Measurements from ENCODE around the gene OLFML3.
"Not testable (repeated sequence)": the region's sequence is repeated elsewhere in the genome, so short reads cannot be mapped to it uniquely, and the experiment has no call there.

The OLFML3 gene

DNA sequence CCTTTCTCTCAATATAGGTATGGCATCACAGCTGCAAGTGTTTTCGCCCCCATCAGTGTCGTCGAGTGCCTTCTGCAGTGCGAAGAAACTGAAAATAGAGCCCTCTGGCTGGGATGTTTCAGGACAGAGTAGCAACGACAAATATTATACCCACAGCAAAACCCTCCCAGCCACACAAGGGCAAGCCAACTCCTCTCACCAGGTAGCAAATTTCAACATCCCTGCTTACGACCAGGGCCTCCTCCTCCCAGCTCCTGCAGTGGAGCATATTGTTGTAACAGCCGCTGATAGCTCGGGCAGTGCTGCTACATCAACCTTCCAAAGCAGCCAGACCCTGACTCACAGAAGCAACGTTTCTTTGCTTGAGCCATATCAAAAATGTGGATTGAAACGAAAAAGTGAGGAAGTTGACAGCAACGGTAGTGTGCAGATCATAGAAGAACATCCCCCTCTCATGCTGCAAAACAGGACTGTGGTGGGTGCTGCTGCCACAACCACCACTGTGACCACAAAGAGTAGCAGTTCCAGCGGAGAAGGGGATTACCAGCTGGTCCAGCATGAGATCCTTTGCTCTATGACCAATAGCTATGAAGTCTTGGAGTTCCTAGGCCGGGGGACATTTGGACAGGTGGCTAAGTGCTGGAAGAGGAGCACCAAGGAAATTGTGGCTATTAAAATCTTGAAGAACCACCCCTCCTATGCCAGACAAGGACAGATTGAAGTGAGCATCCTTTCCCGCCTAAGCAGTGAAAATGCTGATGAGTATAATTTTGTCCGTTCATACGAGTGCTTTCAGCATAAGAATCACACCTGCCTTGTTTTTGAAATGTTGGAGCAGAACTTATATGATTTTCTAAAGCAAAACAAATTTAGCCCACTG lies 38.7 kb upstream of the OLFML3 start:
- Histone ChIP-seq H3K4me1 (ENCODE audit: insufficient read depth, low read length) (no peaks in the 10 kb centered on the region), H3K9me3 (ENCODE audit: insufficient read depth, low read depth, low read length) (no peaks in the 10 kb centered on the region), H3K9ac (ENCODE audit: low read depth, low read length) (no peak overlapping the region), H3K27ac (ENCODE audit: low read length) (no peak overlapping the region), H3K27me3 (ENCODE audit: insufficient read depth, low read length) (no peaks in the 10 kb centered on the region), H3K4me3 (ENCODE audit: low read length) (no peak overlapping the region), H3K36me3 (ENCODE audit: insufficient read depth, low read depth, low read length) (peaks cover 29% of the 10 kb centered on the region)

DNA sequence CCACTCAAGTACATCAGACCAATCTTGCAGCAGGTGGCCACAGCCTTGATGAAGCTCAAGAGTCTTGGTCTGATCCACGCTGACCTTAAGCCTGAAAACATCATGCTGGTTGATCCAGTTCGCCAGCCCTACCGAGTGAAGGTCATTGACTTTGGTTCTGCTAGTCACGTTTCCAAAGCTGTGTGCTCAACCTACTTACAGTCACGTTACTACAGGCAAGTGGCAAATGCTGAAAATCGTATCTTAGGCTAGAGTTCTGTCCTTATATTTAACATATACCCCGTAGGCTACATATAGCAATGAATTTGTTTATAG lies 38.1 kb upstream of the OLFML3 start:
- H3K4me3 ChIP-seq (ENCODE audit: low read length): no peak overlapping the region
- peaks cover 29% of the 10 kb centered on the region for H3K36me3 ChIP-seq (ENCODE audit: insufficient read depth, low read depth, low read length)
- H3K27me3 ChIP-seq (ENCODE audit: insufficient read depth, low read length): no peaks in the 10 kb centered on the region
- no peaks in the 10 kb centered on the region for H3K9me3 ChIP-seq (ENCODE audit: insufficient read depth, low read depth, low read length)
- H3K9ac ChIP-seq (ENCODE audit: low read depth, low read length): no peak overlapping the region
- no peak overlapping the region for H3K27ac ChIP-seq (ENCODE audit: low read length)
- peaks cover 4% of the 10 kb centered on the region; the same call in 1 of the 2 replicates for H3K4me1 ChIP-seq (ENCODE audit: insufficient read depth, low read length)

DNA sequence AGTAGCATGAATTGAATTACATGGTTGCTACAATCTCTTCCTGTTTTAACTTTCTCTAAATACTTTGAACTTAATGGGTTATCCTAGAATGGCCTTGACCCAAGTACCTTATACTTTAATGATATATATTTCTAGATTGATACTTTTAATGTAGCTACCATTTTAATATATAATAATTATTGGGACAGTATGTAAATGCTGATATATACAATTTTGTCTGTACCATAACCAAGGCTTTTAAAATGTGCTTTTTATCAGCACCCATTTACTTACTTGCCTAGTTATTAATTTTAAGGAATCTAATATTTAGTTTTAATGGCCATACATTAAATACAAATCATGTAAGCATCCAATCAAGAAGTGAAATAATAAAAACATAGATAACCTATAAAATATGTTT lies 36.7 kb upstream of the OLFML3 start:
- no peaks in the 10 kb centered on the region for H3K9me3 ChIP-seq (ENCODE audit: insufficient read depth, low read depth, low read length)
- H3K4me3 ChIP-seq (ENCODE audit: low read length): no peak overlapping the region
- no peak overlapping the region for H3K9ac ChIP-seq (ENCODE audit: low read depth, low read length)
- H3K36me3 ChIP-seq (ENCODE audit: insufficient read depth, low read depth, low read length): peaks cover 29% of the 10 kb centered on the region
- peaks cover 8% of the 10 kb centered on the region; the same call in 1 of the 2 replicates for H3K4me1 ChIP-seq (ENCODE audit: insufficient read depth, low read length)
- no peaks in the 10 kb centered on the region for H3K27me3 ChIP-seq (ENCODE audit: insufficient read depth, low read length)
- no peak overlapping the region for H3K27ac ChIP-seq (ENCODE audit: low read length)

DNA sequence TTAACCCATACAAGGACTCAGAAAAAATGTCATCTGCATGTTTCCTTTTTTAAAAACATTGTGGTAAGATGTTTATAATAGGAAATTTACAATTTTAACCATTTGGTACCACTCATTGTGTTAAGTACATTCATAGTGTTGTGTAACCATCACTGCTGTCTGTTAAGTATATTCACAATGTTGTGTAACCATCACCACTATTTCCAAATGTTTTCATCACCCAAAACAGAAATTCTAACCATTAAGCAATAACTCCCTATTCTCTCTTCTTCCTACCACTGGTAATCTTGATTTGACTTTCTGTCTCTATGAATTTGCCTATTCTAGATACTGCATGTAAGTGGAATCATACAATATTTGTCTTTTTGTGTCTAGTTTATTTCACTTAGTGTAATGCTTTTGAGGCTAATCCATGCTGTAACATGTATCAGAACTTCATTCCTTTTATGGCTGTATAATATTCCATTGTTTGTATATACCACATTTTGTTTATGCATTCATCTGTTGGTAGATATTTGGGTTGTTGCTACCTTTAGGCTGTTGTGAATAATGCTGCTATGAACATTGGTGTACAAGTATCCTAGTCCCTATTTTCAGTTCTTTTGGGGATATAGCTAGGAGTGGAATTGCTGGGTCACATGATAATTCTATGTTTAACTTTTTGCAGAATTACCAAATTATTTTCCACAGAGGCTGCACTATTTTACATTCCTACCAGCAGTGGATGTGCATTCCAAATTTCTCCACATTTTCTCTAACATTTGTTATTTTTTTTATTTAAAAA lies 36.1 kb upstream of the OLFML3 start:
- Histone ChIP-seq H3K27ac (ENCODE audit: low read length) (no peak overlapping the region), H3K4me3 (ENCODE audit: low read length) (no peak overlapping the region), H3K36me3 (ENCODE audit: insufficient read depth, low read depth, low read length) (peaks cover 29% of the 10 kb centered on the region), H3K27me3 (ENCODE audit: insufficient read depth, low read length) (no peaks in the 10 kb centered on the region), H3K9ac (ENCODE audit: low read depth, low read length) (no peak overlapping the region), H3K4me1 (ENCODE audit: insufficient read depth, low read length) (peaks cover 8% of the 10 kb centered on the region; the same call in 1 of the 2 replicates), H3K9me3 (ENCODE audit: insufficient read depth, low read depth, low read length) (no peaks in the 10 kb centered on the region)

DNA sequence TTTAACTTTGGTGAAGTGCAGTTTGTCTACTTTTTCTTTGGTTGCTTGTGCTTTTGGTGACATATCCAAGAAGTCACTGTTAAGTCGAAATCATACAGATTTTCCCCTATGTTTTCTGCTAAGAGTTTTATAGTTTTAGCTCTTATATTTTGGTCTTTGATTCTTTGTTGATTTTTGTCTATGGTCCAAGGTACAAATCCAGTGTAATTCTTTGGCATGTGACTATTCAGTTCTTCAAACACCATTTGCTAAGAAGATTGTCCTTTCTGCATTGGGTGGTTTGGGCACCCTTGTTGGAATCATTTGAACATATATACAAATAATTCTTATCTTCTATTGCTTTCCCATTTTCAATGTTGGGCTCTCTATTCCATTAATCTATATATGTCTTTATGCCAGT lies 33.9 kb upstream of the OLFML3 start:
- H3K27me3 ChIP-seq (ENCODE audit: insufficient read depth, low read length): no peaks in the 10 kb centered on the region
- H3K27ac ChIP-seq (ENCODE audit: low read length): no peak overlapping the region
- H3K4me1 ChIP-seq (ENCODE audit: insufficient read depth, low read length): peaks cover 8% of the 10 kb centered on the region; the same call in 1 of the 2 replicates
- no peak overlapping the region for H3K9ac ChIP-seq (ENCODE audit: low read depth, low read length)
- no peaks in the 10 kb centered on the region for H3K9me3 ChIP-seq (ENCODE audit: insufficient read depth, low read depth, low read length)
- H3K36me3 ChIP-seq (ENCODE audit: insufficient read depth, low read depth, low read length): peaks cover 26% of the 10 kb centered on the region
- no peak overlapping the region for H3K4me3 ChIP-seq (ENCODE audit: low read length)

DNA sequence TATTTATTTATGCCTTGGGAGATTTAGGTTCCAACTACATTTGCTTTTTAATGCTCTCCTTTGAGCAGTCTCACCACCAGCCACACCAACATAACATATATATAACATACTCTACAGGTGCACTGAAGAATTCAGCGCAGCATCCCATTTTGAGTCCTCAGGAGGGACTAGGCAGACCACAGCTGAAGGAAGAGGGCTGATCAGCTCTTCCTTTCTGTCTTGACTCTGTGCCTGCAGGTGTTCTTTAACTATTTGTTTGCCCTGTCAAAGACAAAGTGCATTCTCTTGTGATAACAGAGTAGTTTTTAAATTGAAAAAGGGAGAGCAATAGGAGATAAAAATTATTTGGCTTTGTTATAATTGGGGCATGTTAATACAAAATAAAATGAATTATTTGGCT lies 33.2 kb upstream of the OLFML3 start:
- peaks cover 8% of the 10 kb centered on the region; the same call in 1 of the 2 replicates for H3K4me1 ChIP-seq (ENCODE audit: insufficient read depth, low read length)
- H3K27ac ChIP-seq (ENCODE audit: low read length): no peak overlapping the region
- no peaks in the 10 kb centered on the region for H3K9me3 ChIP-seq (ENCODE audit: insufficient read depth, low read depth, low read length)
- peaks cover 18% of the 10 kb centered on the region for H3K36me3 ChIP-seq (ENCODE audit: insufficient read depth, low read depth, low read length)
- no peaks in the 10 kb centered on the region for H3K27me3 ChIP-seq (ENCODE audit: insufficient read depth, low read length)
- H3K4me3 ChIP-seq (ENCODE audit: low read length): no peak overlapping the region
- H3K9ac ChIP-seq (ENCODE audit: low read depth, low read length): no peak overlapping the region

DNA sequence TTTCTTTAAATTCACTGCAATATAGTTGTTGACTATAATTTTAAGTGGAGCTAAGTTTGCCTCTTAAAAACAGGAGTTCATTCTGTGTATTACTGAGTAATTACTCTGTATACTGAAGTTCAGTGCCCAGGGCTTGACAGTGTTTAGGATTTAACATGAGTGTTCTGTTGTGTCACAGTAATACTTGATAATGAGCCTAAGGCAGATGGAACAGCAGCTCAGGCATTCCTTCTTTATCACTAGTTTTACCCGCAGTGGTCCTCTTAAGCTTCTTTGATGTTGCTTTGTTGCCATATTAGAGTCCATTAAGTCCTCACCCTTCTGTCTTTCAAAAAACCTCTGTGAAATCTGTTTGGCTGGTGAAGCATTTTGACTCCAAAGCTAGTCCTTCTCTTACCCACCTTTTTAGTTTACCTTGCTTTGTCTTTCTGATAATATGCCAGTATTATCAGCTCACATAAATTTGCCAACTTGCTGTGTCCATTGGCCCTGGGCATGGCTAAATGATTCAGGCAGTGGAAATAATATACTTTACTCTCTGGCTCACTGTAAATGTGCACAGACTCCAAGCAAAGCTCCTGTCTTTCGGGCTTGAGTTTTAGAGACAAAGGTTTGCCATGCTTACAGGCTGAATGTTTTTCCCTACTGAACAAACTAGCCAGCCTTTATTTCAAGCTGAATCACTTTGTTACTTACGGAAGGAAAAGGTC lies 32.4 kb upstream of the OLFML3 start:
- Histone ChIP-seq H3K27ac (ENCODE audit: low read length) (no peak overlapping the region), H3K4me3 (ENCODE audit: low read length) (no peak overlapping the region), H3K36me3 (ENCODE audit: insufficient read depth, low read depth, low read length) (peaks cover 15% of the 10 kb centered on the region), H3K9ac (ENCODE audit: low read depth, low read length) (no peak overlapping the region), H3K9me3 (ENCODE audit: insufficient read depth, low read depth, low read length) (no peaks in the 10 kb centered on the region), H3K27me3 (ENCODE audit: insufficient read depth, low read length) (no peaks in the 10 kb centered on the region), H3K4me1 (ENCODE audit: insufficient read depth, low read length) (peaks cover 8% of the 10 kb centered on the region; the same call in 1 of the 2 replicates)

DNA sequence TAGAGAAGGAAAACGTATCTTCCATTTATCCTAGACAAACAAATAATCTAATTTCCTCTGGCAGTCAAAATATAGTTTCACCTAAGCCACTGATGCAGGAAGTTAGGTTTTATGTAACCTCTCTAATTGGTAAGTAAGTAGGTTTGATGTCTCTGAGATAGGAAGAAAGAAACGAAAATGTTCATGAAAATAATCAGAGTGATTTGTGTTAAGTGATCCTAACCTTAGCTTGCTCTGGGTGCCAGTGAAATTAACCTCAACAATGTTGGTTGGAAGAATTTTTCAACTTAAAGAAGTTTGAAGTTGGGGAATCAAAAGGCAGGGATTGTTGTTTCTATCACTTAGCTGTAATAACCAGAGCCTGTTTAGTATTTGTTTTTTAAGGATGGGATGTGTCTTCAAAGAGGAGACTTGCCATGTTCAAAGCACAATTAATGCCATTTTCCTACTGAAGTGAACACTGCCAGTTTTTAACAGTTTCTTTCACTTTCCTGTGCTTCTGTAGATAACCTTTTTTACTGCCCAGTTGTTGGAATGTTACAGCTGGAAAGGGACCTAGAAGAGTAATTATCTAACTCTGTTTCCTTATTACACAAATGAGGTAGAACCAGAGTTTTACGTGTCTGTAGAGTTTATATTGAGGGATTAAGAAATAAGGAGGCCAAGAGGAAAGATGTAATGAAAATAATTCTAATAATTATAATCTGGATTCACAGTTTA lies 31.7 kb upstream of the OLFML3 start:
- Histone ChIP-seq H3K36me3 (ENCODE audit: insufficient read depth, low read depth, low read length) (peaks cover 11% of the 10 kb centered on the region), H3K4me3 (ENCODE audit: low read length) (no peak overlapping the region), H3K27ac (ENCODE audit: low read length) (no peak overlapping the region), H3K9ac (ENCODE audit: low read depth, low read length) (no peak overlapping the region), H3K4me1 (ENCODE audit: insufficient read depth, low read length) (peaks cover 11% of the 10 kb centered on the region; the same call in 1 of the 2 replicates), H3K27me3 (ENCODE audit: insufficient read depth, low read length) (no peaks in the 10 kb centered on the region), H3K9me3 (ENCODE audit: insufficient read depth, low read depth, low read length) (no peaks in the 10 kb centered on the region)

DNA sequence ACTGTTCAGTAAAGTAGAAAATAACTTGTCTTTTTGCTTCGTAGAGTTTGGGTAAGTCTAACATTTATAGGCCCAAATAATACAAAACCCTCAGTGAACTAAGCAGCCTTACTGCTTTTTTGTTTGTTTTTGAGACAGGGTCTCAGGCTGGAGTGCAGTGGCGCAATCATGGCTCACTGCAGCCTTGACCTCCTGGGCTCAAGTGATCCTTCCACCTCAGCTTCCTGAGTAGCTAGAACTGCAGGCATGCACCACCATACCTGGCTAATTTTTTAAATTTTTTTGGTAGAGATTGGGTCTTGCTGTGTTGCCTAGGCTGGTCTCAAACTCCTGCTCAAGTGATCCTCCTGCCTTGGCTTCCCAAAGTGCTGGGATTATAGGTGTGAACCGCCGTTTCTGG lies 31.1 kb upstream of the OLFML3 start:
- not testable (repeated sequence) for H3K27ac ChIP-seq (ENCODE audit: low read length); H3K4me3 ChIP-seq (ENCODE audit: low read length); H3K9ac ChIP-seq (ENCODE audit: low read depth, low read length); H3K27me3 ChIP-seq (ENCODE audit: insufficient read depth, low read length); H3K9me3 ChIP-seq (ENCODE audit: insufficient read depth, low read depth, low read length); H3K36me3 ChIP-seq (ENCODE audit: insufficient read depth, low read depth, low read length)
- H3K4me1 ChIP-seq (ENCODE audit: insufficient read depth, low read length): peaks cover 11% of the 10 kb centered on the region; the same call in 1 of the 2 replicates

DNA sequence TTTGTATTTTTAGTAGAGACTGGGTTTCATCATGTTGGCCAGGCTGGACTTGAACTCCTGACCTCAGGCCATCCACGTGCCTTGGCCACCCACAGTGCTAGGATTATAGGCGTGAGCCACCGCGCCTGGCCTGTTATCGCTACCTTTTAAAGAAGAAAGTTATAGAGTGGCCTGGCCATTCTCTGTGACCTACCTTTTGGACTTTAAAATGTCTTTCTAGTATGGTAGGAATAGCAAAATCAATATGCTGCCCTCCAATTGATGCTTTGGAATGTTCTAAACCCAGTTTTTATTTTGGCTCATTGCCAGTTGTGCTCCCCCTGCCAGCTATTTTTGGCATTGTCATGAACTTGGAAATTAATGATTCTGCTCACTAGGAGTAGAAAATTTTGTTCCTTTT lies 30.3 kb upstream of the OLFML3 start:
- Histone ChIP-seq H3K9me3 (ENCODE audit: insufficient read depth, low read depth, low read length) (no peaks in the 10 kb centered on the region), H3K27me3 (ENCODE audit: insufficient read depth, low read length) (no peaks in the 10 kb centered on the region), H3K27ac (ENCODE audit: low read length) (no peak overlapping the region), H3K4me1 (ENCODE audit: insufficient read depth, low read length) (peaks cover 11% of the 10 kb centered on the region; the same call in 1 of the 2 replicates), H3K36me3 (ENCODE audit: insufficient read depth, low read depth, low read length) (no peaks in the 10 kb centered on the region; the same call in 1 of the 2 replicates), H3K4me3 (ENCODE audit: low read length) (no peak overlapping the region), H3K9ac (ENCODE audit: low read depth, low read length) (no peak overlapping the region)

DNA sequence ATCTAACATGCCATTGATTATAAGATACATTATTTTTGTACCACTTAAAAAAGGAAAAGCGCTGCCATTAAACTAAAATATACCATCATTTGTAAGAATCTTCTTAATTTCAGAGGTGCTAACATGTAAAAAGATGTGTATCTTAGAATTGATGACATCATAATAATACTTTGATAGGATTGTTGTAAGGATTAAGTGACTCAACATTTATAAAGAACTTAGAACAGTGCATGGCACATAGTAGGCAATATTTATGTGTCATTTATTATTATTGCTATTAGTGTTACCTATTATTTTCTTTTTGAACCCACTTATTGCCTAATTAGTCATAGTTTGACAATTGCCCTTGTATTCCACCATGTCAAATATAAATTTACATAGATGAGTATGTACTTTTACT lies 28.4 kb upstream of the OLFML3 start:
- no peaks in the 10 kb centered on the region for H3K9me3 ChIP-seq (ENCODE audit: insufficient read depth, low read depth, low read length)
- peaks cover 15% of the 10 kb centered on the region for H3K36me3 ChIP-seq (ENCODE audit: insufficient read depth, low read depth, low read length)
- H3K4me3 ChIP-seq (ENCODE audit: low read length): no peak overlapping the region
- no peak overlapping the region for H3K27ac ChIP-seq (ENCODE audit: low read length)
- H3K27me3 ChIP-seq (ENCODE audit: insufficient read depth, low read length): no peaks in the 10 kb centered on the region
- peaks cover 10% of the 10 kb centered on the region; the same call in 1 of the 2 replicates for H3K4me1 ChIP-seq (ENCODE audit: insufficient read depth, low read length)
- H3K9ac ChIP-seq (ENCODE audit: low read depth, low read length): no peak overlapping the region

All from iPS-20b (cell line).